Astrocyte (in vitro differentiated cells and primary cell): Measurements from ENCODE around the gene RENBP. TPM values are rescaled to one million over a fixed set of nuclear protein-coding genes. Genes with fewer than 3 reads are reported as not detected.
A peak's percentile ranks its signal among the peaks of the same experiment; 100 is the strongest.

Source experiments
- DNase-seq: peaks from one replicate; pipeline ENCODE4 v3.0.0-alpha.2; 2010; ENCODE audit warnings: low read depth
- FAIRE-seq: peaks from 2 replicates; lab custom pipeline; 2011; peaks lifted over from hg19 to GRCh38; lab: Jason Lieb, UNC
- H2AFZ ChIP-seq: 2 replicates; pipeline ENCODE4 v1.6.0; 2012; ENCODE audit warnings: low read depth, low read length, inconsistent platforms
- H3K27ac ChIP-seq: 2 replicates; pipeline ENCODE4 v1.5.1; 2011; ENCODE audit warnings: low read depth, low read length, inconsistent platforms
- H3K27me3 ChIP-seq: 2 replicates; pipeline ENCODE4 v1.6.0; 2011; ENCODE audit warnings: low read length, inconsistent platforms; ENCODE audit not compliant: insufficient read depth
- H3K36me3 ChIP-seq: 2 replicates; pipeline ENCODE4 v1.5.1; 2011; ENCODE audit warnings: low read length, inconsistent platforms; ENCODE audit not compliant: insufficient read depth
- H3K4me1 ChIP-seq: 2 replicates; pipeline ENCODE4 v1.5.1; 2011; ENCODE audit warnings: low read length, inconsistent platforms; ENCODE audit not compliant: insufficient read depth
- H3K4me2 ChIP-seq: 2 replicates; pipeline ENCODE4 v1.6.0; 2012; ENCODE audit warnings: low read length, inconsistent platforms
- H3K4me3 ChIP-seq: 2 replicates; pipeline ENCODE4 v1.5.1; 2011; ENCODE audit warnings: low read depth, mild to moderate bottlenecking, low read length, inconsistent platforms; ENCODE audit not compliant: insufficient read depth
- H3K79me2 ChIP-seq: 2 replicates; pipeline ENCODE4 v1.6.0; 2012; ENCODE audit warnings: mild to moderate bottlenecking, low read length, inconsistent platforms; ENCODE audit not compliant: insufficient read depth
- H3K9ac ChIP-seq: 2 replicates; pipeline ENCODE4 v1.6.0; 2012; ENCODE audit warnings: mild to moderate bottlenecking, low read length, inconsistent platforms
- H3K9me3 ChIP-seq: 2 replicates; pipeline ENCODE4 v1.5.1; 2012; ENCODE audit warnings: low read depth, mild to moderate bottlenecking, low read length, inconsistent platforms; ENCODE audit not compliant: insufficient read depth
- H4K20me1 ChIP-seq: 2 replicates; pipeline ENCODE4 v1.6.0; 2012; ENCODE audit warnings: low read length, inconsistent platforms; ENCODE audit not compliant: insufficient read depth
- H3K27ac Mint-ChIP-seq: one replicate; pipeline ENCODE4 v1.8.0; 2021; ENCODE audit warnings: mild to moderate bottlenecking, mixed read lengths; ENCODE audit not compliant: unreplicated experiment
- H3K27me3 Mint-ChIP-seq: one replicate; pipeline ENCODE4 v1.8.0; 2021; ENCODE audit warnings: low read depth, mixed read lengths; ENCODE audit not compliant: unreplicated experiment
- H3K36me3 Mint-ChIP-seq: one replicate; pipeline ENCODE4 v1.8.0; 2021; ENCODE audit warnings: low read depth, mixed read lengths; ENCODE audit not compliant: unreplicated experiment
- H3K4me1 Mint-ChIP-seq: one replicate; pipeline ENCODE4 v1.8.0; 2021; ENCODE audit warnings: low read depth, mixed read lengths; ENCODE audit not compliant: unreplicated experiment
- H3K4me3 Mint-ChIP-seq: one replicate; pipeline ENCODE4 v1.8.0; 2021; ENCODE audit warnings: mild to moderate bottlenecking, moderate library complexity, mixed read lengths; ENCODE audit not compliant: unreplicated experiment
- H3K9me3 Mint-ChIP-seq: one replicate; pipeline ENCODE4 v1.8.0; 2021; ENCODE audit warnings: mild to moderate bottlenecking, mixed read lengths; ENCODE audit not compliant: unreplicated experiment
- CTCF ChIP-seq: IDR thresholded peaks from 2 replicates; pipeline ENCODE4 v1.5.1; 2011; ENCODE audit warnings: low read depth, mild to moderate bottlenecking, inconsistent platforms, low read length, moderate library complexity; ENCODE audit not compliant: insufficient read depth
- EZH2 ChIP-seq: IDR thresholded peaks from 2 replicates; pipeline ENCODE4 v1.6.1; 2012; ENCODE audit warnings: mild to moderate bottlenecking, low read length, inconsistent platforms; ENCODE audit not compliant: insufficient read depth
- total RNA-seq: library from RNA; stranded (reverse); gene quantifications from 2 replicates; pipeline ENCODE4 v1.2.1, GENCODE V29; 2021

The RENBP gene
- total RNA-seq, 1 donor from 2014 or later = 2.2 TPM

- FAIRE-seq = no peak
- Mint-ChIP-seq H3K4me3 (peak overlapping the region; percentile 40), H3K36me3 (no peaks in the 10 kb centered on the region)
Measured at GRCh38 chrX:153931748-153932147, 12.7 kb downstream of the RENBP start.

GRCh38 chrX:153931151-153931550 lies 13.3 kb downstream of the RENBP start:
- Histone ChIP-seq H3K79me2 (peaks cover 34% of the 10 kb centered on the region), H3K9me3 (no peaks in the 10 kb centered on the region), H3K9ac (no peak overlapping the region), H3K4me3 (no peak overlapping the region), H3K4me1 (peaks cover 12% of the 10 kb centered on the region), H3K27me3 (no peaks in the 10 kb centered on the region), H4K20me1 (peaks cover 13% of the 10 kb centered on the region), H3K27ac (no peak overlapping the region), H2AFZ (no peak overlapping the region), H3K4me2 (no peak overlapping the region), H3K36me3 (peaks cover 4% of the 10 kb centered on the region)
- no peaks in the 10 kb centered on the region for H3K36me3 Mint-ChIP-seq
- DNase-seq = no peak
- no peaks in the 10 kb centered on the region for H3K9me3 Mint-ChIP-seq
- TF ChIP-seq EZH2 = no peak
- no peak for TF ChIP-seq CTCF
- no peaks in the 10 kb centered on the region for H3K4me1 Mint-ChIP-seq
- FAIRE-seq = no peak
- H3K27ac Mint-ChIP-seq = no peak overlapping the region
- no peaks in the 10 kb centered on the region for H3K27me3 Mint-ChIP-seq
- H3K4me3 Mint-ChIP-seq = no peak overlapping the region

More at GRCh38 chrX:153931748-153932147, 12.7 kb downstream of the RENBP start:
- Mint-ChIP-seq H3K9me3 (no peaks in the 10 kb centered on the region), H3K27ac (no peak overlapping the region), H3K4me1 (no peaks in the 10 kb centered on the region), H3K27me3 (no peaks in the 10 kb centered on the region)
- DNase-seq = no peak
- H3K9ac ChIP-seq = no peak overlapping the region
- peaks cover 34% of the 10 kb centered on the region for H3K79me2 ChIP-seq
- H4K20me1 ChIP-seq = peaks cover 13% of the 10 kb centered on the region
- H2AFZ ChIP-seq = no peak overlapping the region
- H3K36me3 ChIP-seq = peaks cover 4% of the 10 kb centered on the region
- TF ChIP-seq EZH2 (no peak), CTCF (no peak)
- peaks cover 12% of the 10 kb centered on the region for H3K4me1 ChIP-seq
- H3K27me3 ChIP-seq = no peaks in the 10 kb centered on the region
- H3K27ac ChIP-seq = no peak overlapping the region
- H3K4me3 ChIP-seq = no peak overlapping the region
- H3K9me3 ChIP-seq = no peaks in the 10 kb centered on the region
- no peak overlapping the region for H3K4me2 ChIP-seq

- Histone ChIP-seq H3K27me3 (no peaks in the 10 kb centered on the region), H3K27ac (no peak overlapping the region), H3K4me2 (no peak overlapping the region), H3K79me2 (peaks cover 34% of the 10 kb centered on the region), H3K9ac (no peak overlapping the region), H3K9me3 (no peaks in the 10 kb centered on the region), H4K20me1 (peaks cover 13% of the 10 kb centered on the region), H3K4me3 (no peak overlapping the region), H3K36me3 (peaks cover 4% of the 10 kb centered on the region), H3K4me1 (peaks cover 12% of the 10 kb centered on the region), H2AFZ (no peak overlapping the region)
- Mint-ChIP-seq H3K27me3 (no peaks in the 10 kb centered on the region), H3K27ac (peak overlapping the region; percentile 41), H3K9me3 (no peaks in the 10 kb centered on the region), H3K36me3 (no peaks in the 10 kb centered on the region), H3K4me1 (no peaks in the 10 kb centered on the region), H3K4me3 (no peak overlapping the region)
- FAIRE-seq (no peak), DNase-seq (no peak)
- no peak for TF ChIP-seq EZH2
- TF ChIP-seq CTCF = no peak
Measured at GRCh38 chrX:153930011-153930910, 14.2 kb downstream of the RENBP start.
